HCT116 (cell line): ENCODE data around the gene ACSS3. TPM values are rescaled to one million over a fixed set of nuclear protein-coding genes. Genes with fewer than 3 reads are reported as not detected.

Experiments used
- ATAC-seq: fragments of 200-7000 bp; cut with Tn5 transposase; 2 replicates; pipeline ENCODE4 v1.9.1; 2020; ENCODE audit warnings: mild to moderate bottlenecking, moderate library complexity
- BruUV-seq: library from RNA; stranded (reverse); fragments of 400-500 nt; replicated peaks from 2 replicates; lab custom pipeline; 2021; lab: Mats Ljungman, UMichigan
- CTCF ChIA-PET: fragments of 300-600 bp; sonication (Branson Sonifier 250); formaldehyde crosslinking; loops from one replicate; lab custom pipeline; 2021; ENCODE audit warnings: antibody characterized with exemption; lab: Charles Lee
- POLR2A ChIA-PET: fragments of 300-600, 350-600 bp; sonication (Branson Sonifier 250); formaldehyde crosslinking; loops from one replicate; lab custom pipeline; 2021; ENCODE audit warnings: antibody characterized with exemption; lab: Charles Lee
- RAD21 ChIA-PET, 2 experiments: fragments of 300-600 bp; sonication (Branson Sonifier 250); formaldehyde crosslinking; loops; one replicate each; lab custom pipeline; 2023; ENCODE audit warnings: low total read pairs in 2 of 2; ENCODE audit not compliant: uncharacterized antibody in 2 of 2, unreplicated experiment in 2 of 2, low non-redundant PET in 1 of 2; lab: Charles Lee
- DNase-seq: peaks from one replicate; pipeline ENCODE4 v3.0.0-alpha.2; 2010; ENCODE audit warnings: low read depth, low spot score
- H2AFZ ChIP-seq: fragments of 200-600 bp; shearing (Covaris generic), sonication (generic); 2 replicates; pipeline ENCODE4 v1.6.1; 2017; ENCODE audit warnings: low read depth, mixed run types, mixed read lengths, antibody characterized with exemption, low read length; ENCODE audit not compliant: poor library complexity, severe bottlenecking
- H3K27ac ChIP-seq: 2 replicates; pipeline ENCODE4 v1.5.1; 2012; ENCODE audit warnings: low read depth, low read length
- H3K27me3 ChIP-seq: fragments of 200-600 bp; sonication (generic); 2 replicates; pipeline ENCODE4 v1.6.1; 2016; ENCODE audit warnings: mixed run types, low read length, mixed read lengths; ENCODE audit not compliant: insufficient read depth
- H3K36me3 ChIP-seq, 2 experiments: fragments of 200-500 bp in 1 of 2; fragments of 200-600 bp in 1 of 2; sonication (Bioruptor generic) in 1 of 2; sonication (generic) in 1 of 2; 2 replicates each; pipeline versions ENCODE4 v1.5.1 to v1.6.1; 2014 to 2016; ENCODE audit warnings: low read length in 2 of 2, inconsistent platforms in 1 of 2, mixed read lengths in 1 of 2, mixed run types in 1 of 2; ENCODE audit not compliant: insufficient read depth in 2 of 2, control insufficient read depth in 1 of 2
- H3K4me1 ChIP-seq, 2 experiments: fragments of 200-600 bp in 1 of 2; sonication (generic) in 1 of 2; 2 replicates each; pipeline versions ENCODE4 v1.5.1 to v1.6.1; 2012 to 2017; ENCODE audit warnings: low read length in 2 of 2, inconsistent platforms in 1 of 2, mild to moderate bottlenecking in 1 of 2, mixed read lengths in 1 of 2, mixed run types in 1 of 2, moderate library complexity in 1 of 2; ENCODE audit not compliant: insufficient read depth in 2 of 2, control insufficient read depth in 1 of 2
- H3K4me2 ChIP-seq: fragments of 200-600 bp; sonication (generic); 2 replicates; pipeline ENCODE4 v1.6.1; 2017; ENCODE audit warnings: mixed run types, low read length, mixed read lengths
- H3K4me3 ChIP-seq, 2 experiments: fragments of 200-600 bp in 1 of 2; sonication (generic) in 1 of 2; replicated peaks in 1 of 2; 2 replicates each; pipeline ENCODE4 v1.5.1; 2011 to 2016; ENCODE audit warnings: low read length in 2 of 2, control low read depth in 1 of 2, low read depth in 1 of 2, mild to moderate bottlenecking in 1 of 2, mixed read lengths in 1 of 2, mixed run types in 1 of 2
- H3K79me2 ChIP-seq: fragments of 200-600 bp; sonication (generic); 2 replicates; pipeline ENCODE4 v1.6.1; 2017; ENCODE audit warnings: mild to moderate bottlenecking, mixed run types, low read length, moderate library complexity, mixed read lengths; ENCODE audit not compliant: insufficient read depth
- H3K9ac ChIP-seq: fragments of 200-600 bp; sonication (generic); 2 replicates; pipeline ENCODE4 v1.6.1; 2016; ENCODE audit warnings: low read length, mixed read lengths
- H3K9me2 ChIP-seq: fragments of 200-600 bp; sonication (generic), shearing (Covaris generic); 2 replicates; pipeline ENCODE4 v1.6.1; 2017; ENCODE audit warnings: mixed run types, mild to moderate bottlenecking, moderate library complexity; ENCODE audit not compliant: insufficient read depth
- H3K9me3 ChIP-seq, 2 experiments: fragments of 200-500 bp in 1 of 2; fragments of 200-600 bp in 1 of 2; sonication (Bioruptor generic) in 1 of 2; sonication (generic) in 1 of 2; 2 replicates each; pipeline ENCODE4 v1.6.1; 2014 to 2017; ENCODE audit warnings: low read length in 2 of 2, mixed read lengths in 2 of 2, inconsistent platforms in 1 of 2, low read depth in 1 of 2, mild to moderate bottlenecking in 1 of 2, mixed run types in 1 of 2, moderate library complexity in 1 of 2; ENCODE audit not compliant: control insufficient read depth in 1 of 2, insufficient read depth in 1 of 2
- H4K20me1 ChIP-seq: fragments of 200-600 bp; sonication (generic), shearing (Covaris generic); 2 replicates; pipeline ENCODE4 v1.6.1; 2017; ENCODE audit warnings: mixed run types, mild to moderate bottlenecking, moderate library complexity; ENCODE audit not compliant: insufficient read depth
- EGR1 ChIP-seq: IDR thresholded peaks from 2 replicates; pipeline ENCODE4 v1.6.1; 2012; ENCODE audit warnings: low read depth
- ELF1 ChIP-seq: IDR thresholded peaks from 2 replicates; pipeline ENCODE4 v1.6.1; 2012; ENCODE audit warnings: low read depth, borderline replicate concordance
- EZH2 ChIP-seq: fragments of 200-600 bp; sonication (generic); IDR thresholded peaks from 2 replicates; pipeline ENCODE4 v1.6.1; 2017; ENCODE audit warnings: antibody characterized with exemption, mixed run types
- EZH2phosphoT487 ChIP-seq: fragments of 200-600 bp; IDR thresholded peaks from 2 replicates; pipeline ENCODE4 v1.6.1; 2018; ENCODE audit warnings: antibody characterized with exemption, borderline replicate concordance
- FOSL1 ChIP-seq: IDR thresholded peaks from 2 replicates; pipeline ENCODE4 v1.6.1; 2012; ENCODE audit warnings: low read depth
- POLR2A ChIP-seq: IDR thresholded peaks from 2 replicates; pipeline ENCODE4 v1.7.0; 2011; ENCODE audit warnings: borderline replicate concordance; ENCODE audit not compliant: insufficient read depth, insufficient read length; ENCODE audit errors: extremely low read depth
- POLR2AphosphoS5 ChIP-seq: IDR thresholded peaks from 2 replicates; pipeline ENCODE4 v1.6.1; 2011; ENCODE audit warnings: mild to moderate bottlenecking, low read depth, low read length, moderate library complexity
- RAD21 ChIP-seq: IDR thresholded peaks from 2 replicates; pipeline ENCODE4 v1.6.1; 2012; ENCODE audit warnings: low read depth, mild to moderate bottlenecking
- REST ChIP-seq: IDR thresholded peaks from 2 replicates; pipeline ENCODE4 v1.6.1; 2012; ENCODE audit warnings: low read depth
- SIN3A ChIP-seq: IDR thresholded peaks from 2 replicates; pipeline ENCODE4 v1.6.1; 2012; ENCODE audit warnings: low read depth
- TCF7L2 ChIP-seq: IDR thresholded peaks from 2 replicates; pipeline ENCODE4 v1.7.0; 2011; ENCODE audit warnings: borderline replicate concordance, inconsistent platforms; ENCODE audit not compliant: insufficient read depth, insufficient read length; ENCODE audit errors: extremely low read depth
- YY1 ChIP-seq: IDR thresholded peaks from 2 replicates; pipeline ENCODE4 v1.6.1; 2011; ENCODE audit warnings: low read length, low read depth, moderate library complexity, mild to moderate bottlenecking; ENCODE audit not compliant: insufficient replicate concordance; ENCODE audit errors: extremely low read depth
- intact Hi-C: fragments of 100-400 bp; cut with micrococcal nuclease; formaldehyde crosslinking; loops from 2 replicates; pipeline ENCODE4 v1.10.0; 2022
- total RNA-seq: library from RNA; stranded (reverse); gene quantifications from one replicate; pipeline ENCODE4 v1.2.1, GENCODE V29; 2021; ENCODE audit not compliant: unreplicated experiment
- TF ChIP-seq, protein P1 (sequence below): IDR thresholded peaks from 2 replicates; pipeline ENCODE4 v1.6.1; 2012
- TF ChIP-seq, protein P2 (sequence below): IDR thresholded peaks from 2 replicates; pipeline ENCODE4 v1.6.1; 2012
- TF ChIP-seq, protein P3 (sequence below), 3 experiments: fragments of 200-600 bp in 1 of 3; sonication (generic) in 1 of 3; IDR thresholded peaks in 2 of 3; conservative IDR thresholded peaks in 1 of 3; 2 replicates each; pipeline ENCODE4 v1.5.1; 2012 to 2017; ENCODE audit warnings: low read depth in 2 of 3, low read length in 2 of 3, antibody characterized with exemption in 1 of 3, borderline replicate concordance in 1 of 3, control low read depth in 1 of 3, mild to moderate bottlenecking in 1 of 3, mixed read lengths in 1 of 3, mixed run types in 1 of 3, moderate library complexity in 1 of 3; ENCODE audit not compliant: insufficient read depth in 1 of 3

Gene ACSS3
- total RNA-seq, 1 experiment from 2014 or later: 0.30 TPM

GRCh38 chr12:81288651-81289050 lies 210.8 kb downstream of the ACSS3 start (continued):
- TF ChIP-seq REST (no peak), SIN3A (no peak), EZH2phosphoT487 (no peak), TCF7L2 (no peak), YY1 (no peak), FOSL1 (no peak)
- TF ChIP-seq, all 23 proteins: peak for 0

- RAD21 ChIA-PET: no interaction called here
- H3K9me3 ChIP-seq: no peaks in the 10 kb centered on the region
- H3K4me2 ChIP-seq: no peak overlapping the region
- TF ChIP-seq EZH2 (no peak), POLR2AphosphoS5 (no peak), POLR2A (no peak), RAD21 (no peak), TCF7L2 (no peak), SIN3A (no peak), FOSL1 (no peak), EGR1 (no peak), ELF1 (no peak)
- TF ChIP-seq, protein P1, sequence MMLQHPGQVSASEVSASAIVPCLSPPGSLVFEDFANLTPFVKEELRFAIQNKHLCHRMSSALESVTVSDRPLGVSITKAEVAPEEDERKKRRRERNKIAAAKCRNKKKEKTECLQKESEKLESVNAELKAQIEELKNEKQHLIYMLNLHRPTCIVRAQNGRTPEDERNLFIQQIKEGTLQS: no peak
- TF ChIP-seq, protein P2, sequence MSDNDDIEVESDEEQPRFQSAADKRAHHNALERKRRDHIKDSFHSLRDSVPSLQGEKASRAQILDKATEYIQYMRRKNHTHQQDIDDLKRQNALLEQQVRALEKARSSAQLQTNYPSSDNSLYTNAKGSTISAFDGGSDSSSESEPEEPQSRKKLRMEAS: no peak
- TF ChIP-seq, protein P3, sequence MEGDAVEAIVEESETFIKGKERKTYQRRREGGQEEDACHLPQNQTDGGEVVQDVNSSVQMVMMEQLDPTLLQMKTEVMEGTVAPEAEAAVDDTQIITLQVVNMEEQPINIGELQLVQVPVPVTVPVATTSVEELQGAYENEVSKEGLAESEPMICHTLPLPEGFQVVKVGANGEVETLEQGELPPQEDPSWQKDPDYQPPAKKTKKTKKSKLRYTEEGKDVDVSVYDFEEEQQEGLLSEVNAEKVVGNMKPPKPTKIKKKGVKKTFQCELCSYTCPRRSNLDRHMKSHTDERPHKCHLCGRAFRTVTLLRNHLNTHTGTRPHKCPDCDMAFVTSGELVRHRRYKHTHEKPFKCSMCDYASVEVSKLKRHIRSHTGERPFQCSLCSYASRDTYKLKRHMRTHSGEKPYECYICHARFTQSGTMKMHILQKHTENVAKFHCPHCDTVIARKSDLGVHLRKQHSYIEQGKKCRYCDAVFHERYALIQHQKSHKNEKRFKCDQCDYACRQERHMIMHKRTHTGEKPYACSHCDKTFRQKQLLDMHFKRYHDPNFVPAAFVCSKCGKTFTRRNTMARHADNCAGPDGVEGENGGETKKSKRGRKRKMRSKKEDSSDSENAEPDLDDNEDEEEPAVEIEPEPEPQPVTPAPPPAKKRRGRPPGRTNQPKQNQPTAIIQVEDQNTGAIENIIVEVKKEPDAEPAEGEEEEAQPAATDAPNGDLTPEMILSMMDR (IDR thresholded peaks at IDR 0.05 in 2 of 3, conservative IDR thresholded peaks at IDR 0.05 in 1 of 3; ENCODE audit: borderline replicate concordance in 1 of 3, insufficient read depth in 1 of 3, low read depth in 2 of 3, low read length in 2 of 3): no peak
Observed at GRCh38 chr12:81294325-81295190, 216.7 kb downstream of the ACSS3 start.

More at GRCh38 chr12:81294325-81295190, 216.7 kb downstream of the ACSS3 start:
- no peak overlapping the region for H2AFZ ChIP-seq
- POLR2A ChIA-PET: no interaction called here
- H3K4me1 ChIP-seq: peaks cover 2 to 16% of the 10 kb centered on the region in 2 experiments; a peak in 2 of 4 replicates
- intact Hi-C loops: no loop called here
- no peak for DNase-seq
- ATAC-seq: no peak
- H4K20me1 ChIP-seq: no peaks in the 10 kb centered on the region
- H3K9me2 ChIP-seq: no peaks in the 10 kb centered on the region
- CTCF ChIA-PET: interaction anchor here (0.6 kb wide), 1 partner anchor 217 kb away, joined by 3 read pairs; no protein-coding TSS in a partner anchor
- H3K27ac ChIP-seq: no peak overlapping the region
- H3K36me3 ChIP-seq: no peaks in the 10 kb centered on the region
- H3K9ac ChIP-seq: no peak overlapping the region
- H3K4me3 ChIP-seq: no peak overlapping the region
- no TSS peak for BruUV-seq
- H3K79me2 ChIP-seq: no peaks in the 10 kb centered on the region
- peaks cover 4% of the 10 kb centered on the region; the same call in 1 of the 2 replicates for H3K27me3 ChIP-seq
